GM23248 (cell line): ENCODE results near the gene RALGPS1. TPM values are rescaled to one million over a fixed set of nuclear protein-coding genes. Genes with fewer than 3 reads are reported as not detected.

Experiments
- DNase-seq: peaks from one replicate; pipeline ENCODE4 v3.0.0-alpha.2; 2015
- H2AFZ ChIP-seq: fragments of 200-600 bp; sonication (generic); 2 replicates; pipeline ENCODE4 v1.6.1; 2016; ENCODE audit warnings: antibody characterized with exemption
- H3F3A ChIP-seq: fragments of 200-600 bp; sonication (generic); 2 replicates; pipeline ENCODE4 v1.6.1; 2016; ENCODE audit warnings: mild to moderate bottlenecking, antibody characterized with exemption, mixed run types; ENCODE audit not compliant: insufficient read depth
- H3K27ac ChIP-seq: fragments of 200-600 bp; sonication (generic); 2 replicates; pipeline ENCODE4 v1.5.1; 2016; ENCODE audit warnings: mild to moderate bottlenecking
- H3K27me3 ChIP-seq: fragments of 200-600 bp; sonication (generic); replicated peaks from 2 replicates; pipeline ENCODE4 v1.6.1; 2016; ENCODE audit warnings: mild to moderate bottlenecking; ENCODE audit not compliant: insufficient read depth
- H3K36me3 ChIP-seq: fragments of 200-600 bp; sonication (generic); 2 replicates; pipeline ENCODE4 v1.6.1; 2016; ENCODE audit warnings: low read depth, mild to moderate bottlenecking
- H3K4me1 ChIP-seq: fragments of 200-600 bp; sonication (generic); 2 replicates; pipeline ENCODE4 v1.6.1; 2016; ENCODE audit warnings: mild to moderate bottlenecking; ENCODE audit not compliant: insufficient read depth
- H3K4me2 ChIP-seq: fragments of 200-600 bp; sonication (generic); one replicate; pipeline ENCODE4 v1.6.1; 2016; ENCODE audit warnings: mild to moderate bottlenecking; ENCODE audit not compliant: unreplicated experiment
- H3K4me3 ChIP-seq: fragments of 200-600 bp; sonication (generic); 2 replicates; pipeline ENCODE4 v1.5.1; 2016; ENCODE audit warnings: mild to moderate bottlenecking
- H3K79me2 ChIP-seq: fragments of 200-600 bp; sonication (generic); 2 replicates; pipeline ENCODE4 v1.6.1; 2016; ENCODE audit warnings: mild to moderate bottlenecking; ENCODE audit not compliant: insufficient read depth
- H3K9ac ChIP-seq: fragments of 200-600 bp; sonication (generic); 2 replicates; pipeline ENCODE4 v1.6.1; 2016; ENCODE audit warnings: mild to moderate bottlenecking
- H3K9me2 ChIP-seq: fragments of 200-600 bp; sonication (generic); 2 replicates; pipeline ENCODE4 v1.6.1; 2016; ENCODE audit warnings: mixed run types, mild to moderate bottlenecking, moderate library complexity; ENCODE audit not compliant: insufficient read depth
- H3K9me3 ChIP-seq: fragments of 200-600 bp; sonication (generic); one replicate; pipeline ENCODE4 v1.6.1; 2017; ENCODE audit warnings: low read depth
- H4K20me1 ChIP-seq: fragments of 200-600 bp; sonication (generic); 2 replicates; pipeline ENCODE4 v1.6.0; 2016; ENCODE audit not compliant: insufficient read depth
- EZH2 ChIP-seq: fragments of 200-600 bp; sonication (generic); IDR thresholded peaks from 2 replicates; pipeline ENCODE4 v1.6.1; 2018; ENCODE audit warnings: antibody characterized with exemption, mild to moderate bottlenecking; ENCODE audit not compliant: insufficient read depth, poor library complexity, severe bottlenecking
- EZH2phosphoT487 ChIP-seq: fragments of 200-600 bp; sonication (generic); IDR thresholded peaks from 2 replicates; pipeline ENCODE4 v1.6.1; 2018; ENCODE audit warnings: antibody characterized with exemption, moderate library complexity, mild to moderate bottlenecking, low read depth; ENCODE audit not compliant: insufficient read depth
- WGBS, 2 experiments: methylation state at CpG; one replicate each; pipeline ENCODE4 v1.1.6; 2015 to 2017; ENCODE audit warnings: low lambda C conversion rate in 2 of 2, low coverage in 1 of 2; ENCODE audit errors: missing lambda C conversion rate in 2 of 2; 5-methylcytosine and 5-hydroxymethylcytosine counted together
- in situ Hi-C: fragments of 300-500 bp; cut with MboI; formaldehyde crosslinking; loops from 2 replicates; pipeline ENCODE4 v1.15.0; 2020
- polyA plus RNA-seq: library from polyadenylated mRNA; unstranded; fragments of >200 nt; fragmentation: Nextera tagmentation; extraction: Ambion mirVana; gene quantifications from 2 replicates; pipeline ENCODE4 v1.2.1, GENCODE V29; 2016
- total RNA-seq: library from RNA; depleted of rRNA; stranded (reverse); fragments of >200 nt; shearing (Covaris generic); gene quantifications from 2 replicates; pipeline ENCODE4 v1.2.3, GENCODE V29; 2014

The RALGPS1 gene
- total and polyA plus RNA-seq, 2 experiments from 2014 or later, result 0.54 to 1.8 TPM

DNA sequence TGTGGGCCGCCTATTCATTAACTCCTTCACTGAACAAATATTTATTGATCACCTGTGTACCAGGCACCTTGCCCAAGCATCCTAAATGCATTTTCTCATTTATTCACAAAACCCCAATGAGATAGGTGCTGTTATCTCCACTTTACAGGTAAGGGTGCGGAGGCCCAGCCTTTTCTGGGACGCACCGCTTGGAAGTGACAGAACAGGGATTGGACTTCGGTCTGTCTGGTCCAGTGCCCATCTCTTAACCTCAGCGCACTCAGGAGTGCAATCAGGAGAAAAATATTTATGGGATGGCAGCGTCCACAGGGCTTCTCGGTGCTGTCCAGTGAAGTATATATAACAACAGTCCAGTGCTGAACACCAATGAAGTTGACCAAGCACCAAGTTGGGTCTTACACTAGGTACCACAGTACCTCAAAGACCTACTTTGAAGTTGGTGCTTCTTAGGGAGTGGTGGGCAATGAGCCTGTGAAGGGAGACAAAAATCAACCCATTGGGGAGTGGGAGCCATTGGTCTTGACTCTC lies 331.1 kb downstream of the RALGPS1 start:
- Histone ChIP-seq H3K9ac (peak overlapping the region; percentile 82), H3K9me2 (no peaks in the 10 kb centered on the region), H3F3A (no peaks in the 10 kb centered on the region), H2AFZ (peak overlapping the region; percentile 97), H3K4me1 (no peaks in the 10 kb centered on the region), H3K27me3 (no peaks in the 10 kb centered on the region), H3K4me2 (peak overlapping the region; percentile 72), H3K27ac (no peak overlapping the region), H3K36me3 (no peaks in the 10 kb centered on the region), H3K79me2 (no peaks in the 10 kb centered on the region), H3K9me3 (no peaks in the 10 kb centered on the region), H4K20me1 (no peaks in the 10 kb centered on the region), H3K4me3 (peak overlapping the region; percentile 78)
- TF ChIP-seq EZH2 (no peak), EZH2phosphoT487 (no peak)
- WGBS, 2 experiments, result 73 to 75% methylated on average over 8 of the region's 8 CpGs
- in situ Hi-C loops, result no loop called here
- no peak for DNase-seq

DNA sequence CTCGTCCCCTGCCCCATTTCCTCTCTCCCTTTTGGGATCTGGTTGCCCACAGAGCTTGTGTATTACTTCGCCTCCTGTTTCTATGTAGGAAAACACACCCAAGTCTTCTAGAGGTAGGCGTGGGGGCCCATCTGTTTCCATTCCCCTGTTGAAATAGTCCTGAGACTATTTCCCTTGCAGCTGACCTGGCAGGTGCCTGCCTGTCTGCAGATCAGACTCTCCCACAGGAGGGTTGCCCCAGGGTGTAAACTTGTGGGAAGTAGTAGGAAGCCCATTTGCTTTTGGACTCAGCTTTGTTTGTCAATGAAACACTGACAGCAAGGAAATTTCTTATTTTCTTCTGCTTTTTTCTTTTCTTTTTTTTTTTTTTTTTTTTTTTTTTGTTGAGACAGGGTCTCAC lies 333.7 kb downstream of the RALGPS1 start:
- Histone ChIP-seq H4K20me1 (no peaks in the 10 kb centered on the region), H3K79me2 (no peaks in the 10 kb centered on the region), H3K9me3 (no peaks in the 10 kb centered on the region), H3K9ac (no peak overlapping the region), H3F3A (no peaks in the 10 kb centered on the region), H3K27me3 (peaks cover 6% of the 10 kb centered on the region), H3K27ac (no peak overlapping the region), H3K36me3 (no peaks in the 10 kb centered on the region), H2AFZ (no peak overlapping the region), H3K4me1 (no peaks in the 10 kb centered on the region), H3K4me2 (no peak overlapping the region), H3K9me2 (no peaks in the 10 kb centered on the region), H3K4me3 (no peak overlapping the region)
- in situ Hi-C loops, result no loop called here
- TF ChIP-seq EZH2phosphoT487 (no peak), EZH2 (no peak)
- 66 to 73% methylated on average over 3 of the region's 3 CpGs for WGBS, 2 experiments
- no peak for DNase-seq

DNA sequence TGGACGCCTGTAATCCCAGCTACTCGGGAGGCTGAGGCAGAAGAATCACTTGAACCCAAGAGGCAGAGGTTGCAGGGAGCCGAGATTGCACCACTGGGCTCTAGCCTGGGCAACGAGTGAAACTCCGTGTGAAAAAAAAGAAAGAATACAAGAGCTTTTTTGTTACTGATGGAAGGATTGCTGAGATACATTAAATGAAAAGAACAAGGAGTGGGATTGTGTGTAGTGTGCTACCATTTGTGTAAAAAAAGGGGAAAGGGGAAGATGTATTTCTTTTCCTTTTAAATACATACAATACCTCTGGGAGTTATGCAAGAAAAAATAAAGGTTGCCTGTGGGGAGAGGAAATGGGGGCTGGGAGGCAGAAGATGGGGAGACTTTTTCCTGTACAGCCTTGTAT lies 335.3 kb downstream of the RALGPS1 start:
- no peaks in the 10 kb centered on the region for H3K9me3 ChIP-seq
- H3K36me3 ChIP-seq, result no peaks in the 10 kb centered on the region
- 82 to 83% methylated on average over 5 of the region's 5 CpGs for WGBS, 2 experiments
- DNase-seq, result no peak
- H3K9me2 ChIP-seq, result no peaks in the 10 kb centered on the region
- peaks cover 9% of the 10 kb centered on the region for H3K27me3 ChIP-seq
- no peaks in the 10 kb centered on the region for H3K4me1 ChIP-seq
- no peak for TF ChIP-seq EZH2
- H3K79me2 ChIP-seq, result no peaks in the 10 kb centered on the region
- H3K4me3 ChIP-seq, result no peak overlapping the region
- H3F3A ChIP-seq, result no peaks in the 10 kb centered on the region
- in situ Hi-C loops, result no loop called here
- no peak overlapping the region for H3K4me2 ChIP-seq
- H2AFZ ChIP-seq, result no peak overlapping the region
- no peak overlapping the region for H3K27ac ChIP-seq
- H4K20me1 ChIP-seq, result no peaks in the 10 kb centered on the region
- H3K9ac ChIP-seq, result no peak overlapping the region

DNA sequence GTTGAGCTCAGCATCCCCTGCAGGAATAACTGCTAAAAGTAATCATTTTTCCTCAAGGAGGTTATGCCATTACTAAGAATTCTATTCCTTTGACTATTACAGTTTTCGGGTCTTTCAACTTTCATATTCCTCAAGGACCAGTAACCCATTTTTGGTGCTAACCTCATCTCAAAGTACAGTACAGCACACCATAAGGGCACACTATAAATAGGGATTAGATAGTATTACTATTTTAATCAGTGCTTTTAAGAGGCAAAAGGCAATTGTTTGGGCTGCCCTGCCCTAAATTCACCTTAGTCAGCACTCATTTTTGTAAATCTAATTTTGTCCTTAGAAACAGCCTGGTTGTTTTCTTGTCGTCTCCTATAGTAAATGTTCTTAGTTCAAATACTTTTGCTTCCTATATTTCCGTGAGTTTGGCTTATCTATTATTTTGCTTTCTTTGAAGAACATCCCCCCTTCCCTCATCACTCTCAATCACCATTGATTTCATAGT lies 336.4 kb downstream of the RALGPS1 start:
- Histone ChIP-seq H2AFZ (no peak overlapping the region), H3K27me3 (peaks cover 9% of the 10 kb centered on the region), H4K20me1 (no peaks in the 10 kb centered on the region), H3K4me2 (no peak overlapping the region), H3F3A (no peaks in the 10 kb centered on the region), H3K4me3 (no peak overlapping the region), H3K9me2 (no peaks in the 10 kb centered on the region), H3K27ac (no peak overlapping the region), H3K9ac (no peak overlapping the region), H3K36me3 (no peaks in the 10 kb centered on the region), H3K79me2 (no peaks in the 10 kb centered on the region), H3K9me3 (no peaks in the 10 kb centered on the region), H3K4me1 (no peaks in the 10 kb centered on the region)
- TF ChIP-seq EZH2phosphoT487, result no peak
- no peak for TF ChIP-seq EZH2
- in situ Hi-C loops, result no loop called here
- DNase-seq, result no peak
- WGBS, 2 experiments, result 76% methylated on average over 3 of the region's 3 CpGs
